SK-N-DZ (cell line): ENCODE measurements around the gene SPDYE2.
"Not testable (repeated sequence)": the region's sequence is repeated elsewhere in the genome, so short reads cannot be mapped to it uniquely, and the experiment has no call there.

ENCODE experiments used
- DNase-seq: peaks from one replicate; pipeline ENCODE4 v3.0.0-alpha.2; 2015; ENCODE audit warnings: low spot score

The SPDYE2 gene

DNA sequence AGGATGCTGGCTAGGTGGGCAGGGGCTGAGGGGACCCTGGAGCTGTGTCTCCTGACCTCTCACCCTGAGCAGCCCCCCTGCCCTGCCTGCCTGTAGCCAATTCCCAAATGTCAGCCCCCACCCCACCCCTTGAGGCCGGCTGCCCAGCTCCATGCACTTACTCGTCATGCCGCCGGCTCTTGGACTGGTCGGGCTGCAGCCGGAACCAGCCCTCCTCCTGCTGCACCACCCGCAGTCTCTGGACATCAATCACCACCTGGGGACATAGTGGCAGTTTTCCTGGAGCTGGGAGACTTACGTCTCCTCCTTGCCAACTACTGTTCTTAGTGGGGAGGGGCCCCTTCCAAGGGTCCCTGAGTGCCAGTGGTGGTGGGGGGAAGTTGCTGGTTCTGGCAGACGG lies 48.7 kb downstream of the SPDYE2 start:
- DNase-seq = not testable (repeated sequence)

GRCh38 chr7:102602317-102602716 lies 51.3 kb downstream of the SPDYE2 start:
- not testable (repeated sequence) for DNase-seq

DNA sequence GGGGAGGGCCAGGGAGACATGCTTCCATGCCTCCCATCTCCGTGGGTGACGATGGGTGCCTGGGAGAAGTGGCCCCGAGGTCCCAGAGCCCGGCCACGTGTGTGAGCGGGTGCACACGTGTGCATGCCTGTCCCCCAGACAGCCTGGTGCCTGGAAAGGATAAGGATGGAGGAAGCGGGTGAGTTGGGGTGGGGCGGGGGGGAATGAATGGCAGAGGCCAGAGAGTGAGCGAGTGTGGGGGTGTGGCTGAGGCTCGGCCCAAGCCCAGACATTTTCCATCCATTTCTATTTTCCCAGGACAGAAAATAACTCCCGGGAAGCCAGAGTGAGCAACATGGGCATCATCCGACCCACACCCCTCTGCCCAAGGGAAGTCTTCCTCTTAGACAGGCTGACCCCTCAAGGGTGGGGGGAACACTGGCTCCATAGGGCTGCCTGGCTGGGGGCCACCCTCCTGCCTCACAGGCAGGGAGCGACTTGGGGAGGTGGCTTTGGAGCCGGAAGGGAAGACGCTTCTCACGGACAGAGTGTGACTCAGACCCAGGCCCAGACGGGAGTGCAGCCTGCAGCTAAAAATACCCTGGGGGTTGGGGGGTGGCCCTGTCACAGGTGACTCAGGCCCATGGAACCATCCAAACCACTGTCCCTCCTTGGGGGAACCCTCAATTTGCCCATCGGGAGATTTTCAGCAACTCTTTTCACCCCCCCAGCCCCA lies 53.6 kb downstream of the SPDYE2 start:
- DNase-seq = not testable (repeated sequence)

DNA sequence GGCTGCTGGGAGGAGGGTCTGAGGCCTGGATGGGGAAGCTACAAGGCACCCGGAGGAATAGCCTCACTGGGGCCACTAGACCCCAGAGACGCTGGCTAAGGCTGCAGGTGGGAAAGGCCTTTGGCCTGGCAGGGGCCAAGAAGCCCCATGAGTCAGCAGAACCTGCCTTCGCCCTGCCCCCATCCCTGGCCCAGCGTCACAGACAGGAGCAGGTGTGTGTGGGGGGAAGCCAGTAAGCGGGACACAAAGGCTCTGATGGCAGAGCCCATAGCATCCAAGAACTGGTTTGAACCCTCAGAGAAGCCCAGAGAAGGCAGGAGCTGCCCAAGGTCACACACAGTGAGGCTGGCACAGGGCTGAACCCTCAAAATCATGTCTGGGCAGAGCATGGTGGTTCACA lies 55.8 kb downstream of the SPDYE2 start:
- DNase-seq = not testable (repeated sequence)

DNA sequence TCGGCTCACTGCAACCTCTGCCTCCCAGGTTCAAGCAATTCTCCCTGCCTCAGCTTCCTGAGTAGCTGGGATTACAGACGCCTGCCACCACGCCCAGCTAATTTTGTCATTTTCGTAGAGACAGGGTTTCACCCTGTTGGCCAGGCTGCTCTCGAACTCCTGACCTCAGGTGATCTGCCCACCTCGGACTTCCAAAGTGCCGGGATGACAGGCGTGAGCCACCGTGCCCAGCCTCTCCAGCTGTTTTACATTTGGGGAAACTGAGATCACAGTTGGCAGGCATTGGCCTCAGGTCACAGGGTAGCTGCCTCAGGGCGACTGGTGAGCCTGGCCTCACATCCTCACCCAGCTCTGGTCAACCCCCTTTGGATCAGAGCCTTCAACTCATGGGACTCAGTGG lies 58.7 kb downstream of the SPDYE2 start:
- not testable (repeated sequence) for DNase-seq

DNA sequence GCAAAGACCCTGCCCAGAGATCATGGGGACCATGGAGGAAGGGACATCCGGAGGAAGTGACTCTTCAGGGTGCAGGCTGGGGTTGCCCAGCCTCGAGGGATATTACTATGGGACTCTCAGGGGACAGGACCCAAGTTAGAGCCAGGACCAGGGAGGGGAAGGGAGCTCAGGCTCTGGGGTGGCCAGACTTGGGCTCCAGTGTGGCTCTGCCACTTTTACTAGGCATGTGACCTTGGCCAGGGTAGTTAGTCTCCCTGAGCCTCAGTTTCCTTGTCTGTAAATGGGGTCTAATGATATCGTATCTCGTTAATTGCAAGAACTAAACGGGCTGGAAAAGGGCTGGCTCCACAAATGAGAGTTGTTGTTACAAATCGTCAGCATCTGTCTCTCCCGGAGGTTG lies 59.4 kb downstream of the SPDYE2 start:
- DNase-seq = not testable (repeated sequence)

- not testable (repeated sequence) for DNase-seq
Observed at GRCh38 chr7:102611013-102611674, 60.1 kb downstream of the SPDYE2 start.

DNA sequence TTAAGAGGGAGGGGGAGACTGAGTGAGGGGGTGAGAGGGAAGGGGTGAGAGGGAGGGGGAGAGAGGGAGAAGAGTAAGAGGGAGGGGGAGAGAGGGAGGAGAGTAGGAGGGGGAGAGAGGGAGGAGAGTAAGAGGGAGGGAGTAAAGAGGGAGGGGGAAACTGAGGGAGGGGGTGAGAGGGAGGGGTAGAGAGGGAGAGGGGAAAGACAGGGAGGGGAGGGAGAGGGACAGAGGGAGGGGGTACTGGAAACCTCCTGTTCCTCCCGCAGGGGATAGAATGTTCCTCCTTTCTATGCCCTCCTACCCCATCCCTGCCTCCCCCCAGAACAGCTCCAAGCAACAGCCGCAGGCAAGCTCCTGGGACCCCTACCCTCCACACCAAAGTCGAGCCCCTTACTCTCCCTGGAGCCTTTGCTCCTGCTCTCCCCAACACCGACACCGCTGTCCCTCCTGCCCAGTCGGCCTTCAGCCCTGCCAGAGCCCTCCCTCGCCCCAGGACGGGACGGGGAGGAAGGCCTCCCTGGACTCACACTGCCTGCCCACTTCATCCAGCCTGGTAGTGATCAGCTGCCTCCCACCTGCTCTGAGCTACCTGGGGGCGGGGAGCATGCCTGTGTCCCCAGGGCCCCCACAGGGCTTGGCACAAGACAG lies 60.8 kb downstream of the SPDYE2 start:
- DNase-seq = not testable (repeated sequence)
